GM13976 (cell line): Measurements from ENCODE around the gene ADH1B.
"Not testable (repeated sequence)": the region's sequence is repeated elsewhere in the genome, so short reads cannot be mapped to it uniquely, and the experiment has no call there.

Experiments
- DNase-seq: peaks from one replicate; pipeline ENCODE4 v3.0.0; 2012; ENCODE audit warnings: low spot score
- in situ Hi-C: fragments of 300-500 bp; cut with MboI; formaldehyde crosslinking; loops from one replicate; pipeline ENCODE4 v1.12.0; 2022; ENCODE audit warnings: low sequenced_read_pairs, mixed read lengths, inconsistent platforms; ENCODE audit not compliant: unreplicated experiment
- TF ChIP-seq, protein P1 (sequence below): IDR thresholded peaks from 2 replicates; pipeline ENCODE4 v1.5.1; 2012; ENCODE audit warnings: borderline replicate concordance, mild to moderate bottlenecking; ENCODE audit not compliant: insufficient read depth; ENCODE audit errors: extremely low read depth, missing control alignments, control extremely low read depth

The ADH1B gene

DNA sequence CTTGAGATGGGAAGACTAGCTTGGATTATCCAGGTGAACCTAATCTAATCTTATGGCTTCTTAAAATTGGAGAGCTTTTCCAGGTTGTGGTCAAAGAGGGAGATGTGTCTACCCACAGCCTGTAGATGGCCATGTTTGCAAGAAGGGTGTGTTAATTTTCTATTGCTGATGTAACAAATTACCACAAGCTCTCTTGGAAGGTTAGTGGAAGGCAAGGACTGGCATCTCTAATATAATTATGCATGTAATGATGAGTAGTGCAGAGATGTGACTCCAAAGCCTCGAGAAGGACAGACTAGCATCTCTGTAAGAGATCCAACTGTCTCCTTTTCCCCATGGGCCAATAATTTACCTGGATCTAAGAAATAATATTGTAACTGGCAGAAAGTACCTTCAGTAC, 3.2 kb upstream of the ADH1B start:
- no peak for DNase-seq
- in situ Hi-C loops, result no loop called here
- TF ChIP-seq, protein P1, sequence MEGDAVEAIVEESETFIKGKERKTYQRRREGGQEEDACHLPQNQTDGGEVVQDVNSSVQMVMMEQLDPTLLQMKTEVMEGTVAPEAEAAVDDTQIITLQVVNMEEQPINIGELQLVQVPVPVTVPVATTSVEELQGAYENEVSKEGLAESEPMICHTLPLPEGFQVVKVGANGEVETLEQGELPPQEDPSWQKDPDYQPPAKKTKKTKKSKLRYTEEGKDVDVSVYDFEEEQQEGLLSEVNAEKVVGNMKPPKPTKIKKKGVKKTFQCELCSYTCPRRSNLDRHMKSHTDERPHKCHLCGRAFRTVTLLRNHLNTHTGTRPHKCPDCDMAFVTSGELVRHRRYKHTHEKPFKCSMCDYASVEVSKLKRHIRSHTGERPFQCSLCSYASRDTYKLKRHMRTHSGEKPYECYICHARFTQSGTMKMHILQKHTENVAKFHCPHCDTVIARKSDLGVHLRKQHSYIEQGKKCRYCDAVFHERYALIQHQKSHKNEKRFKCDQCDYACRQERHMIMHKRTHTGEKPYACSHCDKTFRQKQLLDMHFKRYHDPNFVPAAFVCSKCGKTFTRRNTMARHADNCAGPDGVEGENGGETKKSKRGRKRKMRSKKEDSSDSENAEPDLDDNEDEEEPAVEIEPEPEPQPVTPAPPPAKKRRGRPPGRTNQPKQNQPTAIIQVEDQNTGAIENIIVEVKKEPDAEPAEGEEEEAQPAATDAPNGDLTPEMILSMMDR, result no peak

DNA sequence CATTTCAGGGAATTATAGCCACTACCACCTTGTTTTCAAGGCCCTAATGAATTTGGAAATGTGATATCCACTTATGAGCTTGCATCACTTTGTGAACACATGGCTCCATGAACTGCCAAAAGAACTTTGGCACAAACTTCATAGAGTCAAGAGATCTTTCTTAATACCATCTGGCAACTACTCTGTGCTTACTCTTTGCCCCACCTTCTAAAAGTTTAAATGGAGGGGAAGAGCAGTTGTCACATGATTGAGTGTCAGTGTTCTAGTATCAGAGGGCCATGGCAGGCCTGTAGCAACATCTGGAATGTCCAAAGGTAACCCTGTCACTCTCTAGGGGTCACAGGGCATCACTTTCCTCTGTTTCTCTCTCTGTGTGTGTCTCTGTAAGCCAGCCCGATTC, 2.6 kb upstream of the ADH1B start:
- TF ChIP-seq, protein P1, result no peak
- in situ Hi-C loops, result no loop called here
- no peak for DNase-seq

DNA sequence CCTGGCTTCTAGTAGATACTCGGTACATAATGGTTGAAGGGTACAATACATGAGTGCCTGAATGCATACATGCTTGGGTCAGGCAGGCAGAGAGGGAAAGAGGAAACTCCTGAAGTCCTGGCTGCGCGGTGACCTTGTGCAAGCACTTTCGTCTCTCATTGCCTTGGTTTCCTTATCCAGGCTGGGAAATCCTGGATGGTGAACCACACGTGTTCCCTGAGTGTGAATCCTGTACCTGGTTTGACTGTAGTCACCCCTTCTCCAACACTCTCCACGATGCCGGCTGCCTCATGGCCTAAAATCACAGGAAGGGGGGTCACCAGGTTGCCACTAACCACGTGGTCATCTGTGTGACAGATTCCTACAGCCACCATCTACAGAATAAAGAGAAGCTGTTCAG, 3.4 kb downstream of the ADH1B start:
- in situ Hi-C loops, result not testable (repeated sequence)

DNA sequence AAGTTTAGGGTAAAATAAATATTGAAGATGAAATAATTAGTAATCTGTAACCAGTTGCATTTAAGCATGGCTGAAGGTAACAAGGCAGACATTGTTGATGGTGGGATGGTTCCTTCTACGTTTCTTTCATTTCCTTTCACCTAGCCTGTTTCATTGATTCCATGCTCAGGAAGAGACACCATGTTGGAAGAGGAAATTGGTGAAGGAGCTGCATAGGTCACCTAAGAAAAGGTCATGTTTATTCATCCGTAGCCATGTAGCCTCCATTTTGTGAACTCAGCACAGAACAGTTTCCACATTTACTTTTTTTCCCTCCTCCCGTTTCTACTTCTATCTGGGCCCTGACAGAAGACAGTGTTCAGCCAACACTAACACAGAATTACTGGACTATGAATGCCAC, 3.8 kb downstream of the ADH1B start:
- TF ChIP-seq, protein P1, result no peak
- in situ Hi-C loops, result no loop called here
- no peak for DNase-seq

More for the DNA sequence above, 3.4 kb downstream of the ADH1B start:
- DNase-seq, result not testable (repeated sequence)

DNA sequence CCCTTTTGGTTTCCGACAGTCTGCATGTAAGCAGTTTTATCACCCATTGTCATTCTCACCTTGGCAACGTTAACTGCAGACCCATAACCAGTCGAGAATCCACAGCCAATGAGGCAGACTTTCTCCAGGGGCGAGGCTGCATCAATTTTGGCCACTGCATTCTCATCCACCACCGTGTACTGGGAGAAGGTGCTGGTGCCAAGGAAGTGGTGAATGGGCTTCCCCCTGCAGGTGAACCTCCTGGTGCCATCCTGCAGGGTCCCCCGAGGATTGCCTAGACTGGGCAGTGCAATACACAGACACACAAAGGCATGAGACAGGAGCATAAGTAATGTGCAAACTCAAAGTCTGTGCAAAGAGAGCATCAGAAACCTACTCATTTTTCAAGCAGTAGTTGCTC, 5.4 kb downstream of the ADH1B start:
- in situ Hi-C loops, result no loop called here
- DNase-seq, result no peak
- TF ChIP-seq, protein P1, result no peak

DNA sequence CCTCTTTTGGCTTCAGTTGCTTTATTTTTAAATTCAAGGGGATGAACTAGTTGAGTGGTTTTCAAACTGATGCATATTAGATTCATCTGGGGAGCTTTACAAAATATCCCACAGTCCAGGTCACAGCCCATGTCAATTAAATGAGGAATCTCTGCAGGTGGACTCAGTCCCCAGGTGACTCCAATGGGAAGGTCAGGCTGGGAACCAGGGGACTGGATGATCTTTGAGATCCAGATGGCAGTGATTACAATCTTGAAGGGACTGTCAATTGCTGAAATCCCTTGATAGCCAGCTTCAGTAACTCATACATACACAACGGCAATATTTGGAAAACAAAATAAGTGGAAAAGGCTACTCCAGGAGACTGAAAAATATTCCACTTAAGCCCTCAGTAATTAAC, 7.0 kb downstream of the ADH1B start:
- DNase-seq, result no peak
- in situ Hi-C loops, result no loop called here
- TF ChIP-seq, protein P1, result no peak

DNA sequence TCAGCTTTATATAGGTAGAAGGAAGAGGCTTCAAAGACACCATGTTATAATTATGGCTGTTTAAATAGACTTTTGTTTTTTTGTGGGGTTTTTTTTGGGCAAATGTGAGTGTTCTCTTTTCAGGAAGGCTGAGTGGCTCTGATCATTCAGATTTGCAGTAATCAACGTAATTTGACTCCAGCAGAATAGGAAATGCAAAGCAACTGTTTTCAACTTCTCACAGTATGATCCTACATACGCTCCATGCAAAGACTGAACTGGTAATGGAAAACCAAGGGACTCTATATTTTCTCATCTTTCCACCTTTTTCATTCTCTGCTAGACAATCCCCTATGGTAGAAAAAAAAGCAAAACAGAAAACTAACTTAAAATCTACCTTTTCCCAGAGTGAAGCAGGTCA, 10.8 kb downstream of the ADH1B start:
- TF ChIP-seq, protein P1, result no peak
- DNase-seq, result no peak
- in situ Hi-C loops, result no loop called here
